Tongue (tissue), 2 donors: ENCODE data around the gene SHMT1. TPM values are rescaled to one million over a fixed set of nuclear protein-coding genes. Genes with fewer than 3 reads are reported as not detected.
A peak's percentile ranks its signal among the peaks of the same experiment; 100 is the strongest.
"Not testable (repeated sequence)": the region's sequence is repeated elsewhere in the genome, so short reads cannot be mapped to it uniquely, and the experiment has no call there.

Experiments
- DNase-seq: peaks from one replicate; pipeline ENCODE4 v3.0.0-alpha.2; 2015
- total RNA-seq: library from RNA; depleted of rRNA; stranded (reverse); fragments of >200 nt; gene quantifications from one replicate; pipeline ENCODE4 v1.2.3, GENCODE V29; 2014

SHMT1 gene
- 34.4 TPM for total RNA-seq

DNA sequence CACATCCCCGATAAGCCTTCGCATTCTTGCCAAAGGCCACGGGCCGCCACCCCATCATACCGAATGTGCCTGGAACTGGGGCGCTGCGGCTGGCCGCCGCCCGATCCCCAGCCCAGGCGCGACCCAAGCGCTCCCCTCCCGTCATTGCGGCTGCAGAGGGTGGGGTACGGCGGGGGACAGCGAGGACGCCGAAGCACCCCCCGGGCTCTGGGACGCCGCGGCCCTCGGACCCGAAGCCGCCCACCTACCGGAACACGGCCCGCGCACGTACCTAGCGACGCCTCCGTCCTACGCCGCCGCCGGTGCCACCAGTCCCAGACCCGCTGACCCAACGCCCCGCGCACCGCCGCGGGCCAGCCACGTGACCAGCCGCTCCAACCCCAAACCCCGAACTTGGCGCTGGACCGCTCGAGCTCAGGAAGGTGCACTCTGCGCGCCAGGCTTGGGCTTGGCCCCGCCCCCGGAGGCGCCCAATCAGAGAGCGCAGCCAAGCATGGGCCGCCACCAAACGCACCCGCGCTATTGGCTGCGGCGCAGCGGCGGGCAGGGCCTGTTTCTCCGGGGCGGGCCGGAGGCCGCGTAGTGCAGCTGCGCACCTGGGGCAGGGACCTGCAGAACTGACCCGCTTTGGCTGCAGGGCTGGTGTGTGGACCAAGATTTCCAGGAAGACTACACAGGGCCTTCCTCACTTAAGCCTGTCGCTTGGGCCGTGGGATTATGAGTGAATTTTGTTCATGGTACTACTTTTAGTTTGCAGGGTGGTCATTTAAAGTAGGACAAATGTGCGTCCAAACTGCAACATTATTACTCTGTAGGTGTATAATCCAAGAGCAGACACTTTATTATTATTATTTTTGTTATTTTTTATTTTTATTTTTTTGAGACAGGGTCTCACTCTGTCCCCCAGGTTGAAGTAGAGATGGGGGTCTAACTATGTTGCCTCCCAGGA is at the start of gene SHMT1:
Gene SHMT1 (minus strand): TSS at position 450 of the 949 bp plus-strand sequence. CDS start 7,569 bp downstream, outside the sequence.
- DNase-seq = peak; percentile 96

DNA sequence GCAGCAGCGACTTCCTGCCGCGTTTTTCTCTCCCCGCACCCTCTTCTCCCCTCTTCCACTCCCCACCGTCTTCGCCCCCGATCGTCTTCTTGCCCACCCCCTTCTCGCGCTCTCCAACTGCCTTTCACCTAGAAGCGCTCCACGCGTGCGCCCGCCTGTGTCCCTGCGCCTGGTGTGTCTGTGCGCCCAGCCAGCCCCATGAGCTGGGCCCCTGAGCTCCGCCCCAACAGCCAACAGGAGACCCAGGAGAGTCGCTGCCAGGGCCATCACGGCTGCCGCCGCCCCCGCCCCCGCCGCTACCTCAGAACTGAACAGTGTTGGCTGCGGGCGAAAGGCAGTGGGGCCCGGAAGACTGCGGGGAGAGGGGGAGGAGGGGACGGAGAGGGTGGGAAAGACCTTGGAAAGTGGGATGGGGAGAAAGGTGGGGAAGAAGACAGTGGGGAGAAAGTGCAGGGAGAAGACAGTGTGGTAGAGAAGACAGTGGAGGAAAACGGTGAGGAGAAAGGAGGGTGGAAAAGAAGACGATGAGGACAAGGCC is 48.7 kb upstream of the SHMT1 start:
- DNase-seq = not testable (repeated sequence)

GRCh38 chr17:18411377-18411864 is 48.1 kb upstream of the SHMT1 start:
- DNase-seq = peak; percentile 72

GRCh38 chr17:18410736-18411135 is 47.4 kb upstream of the SHMT1 start:
- peak; percentile 39 for DNase-seq

DNA sequence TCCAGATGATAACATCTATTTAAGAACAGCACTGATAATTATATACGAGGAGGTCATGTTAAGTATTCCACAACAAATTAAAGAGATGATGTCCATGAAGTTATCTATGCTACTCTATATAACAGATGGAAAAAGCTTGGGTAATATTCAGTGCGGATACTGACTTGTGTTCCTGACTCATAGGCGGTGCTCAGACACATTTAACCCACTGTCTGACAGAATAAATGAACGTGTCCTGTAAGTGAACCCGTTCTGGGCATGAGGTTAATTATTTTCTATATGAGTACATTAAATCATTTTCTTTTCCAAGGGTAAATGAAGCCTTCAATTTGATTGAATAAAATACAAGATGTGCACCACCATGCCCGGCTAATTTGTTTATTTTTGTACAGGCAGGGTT is 46.0 kb upstream of the SHMT1 start:
- not testable (repeated sequence) for DNase-seq

DNA sequence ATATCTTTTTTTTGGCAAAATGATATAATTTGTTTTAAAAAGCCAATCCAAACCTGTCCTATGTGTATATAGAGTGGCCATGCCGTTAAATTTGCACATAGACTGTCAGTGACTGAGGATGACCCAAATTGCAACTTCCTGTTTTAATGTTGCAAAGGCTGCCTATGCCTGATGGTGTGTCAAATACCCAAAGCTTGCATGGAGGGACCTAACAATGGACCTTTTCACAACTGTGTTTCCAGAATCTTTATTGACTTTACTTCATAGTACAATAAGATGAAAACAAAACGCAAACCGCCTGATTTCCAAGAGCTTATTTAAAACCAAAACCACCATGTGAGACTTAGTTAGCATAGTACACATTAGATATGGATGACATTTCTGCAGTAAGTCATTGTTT is 45.6 kb upstream of the SHMT1 start:
- peak; percentile 4 for DNase-seq

GRCh38 chr17:18403604-18404003 is 40.3 kb upstream of the SHMT1 start:
- DNase-seq = not testable (repeated sequence)

DNA sequence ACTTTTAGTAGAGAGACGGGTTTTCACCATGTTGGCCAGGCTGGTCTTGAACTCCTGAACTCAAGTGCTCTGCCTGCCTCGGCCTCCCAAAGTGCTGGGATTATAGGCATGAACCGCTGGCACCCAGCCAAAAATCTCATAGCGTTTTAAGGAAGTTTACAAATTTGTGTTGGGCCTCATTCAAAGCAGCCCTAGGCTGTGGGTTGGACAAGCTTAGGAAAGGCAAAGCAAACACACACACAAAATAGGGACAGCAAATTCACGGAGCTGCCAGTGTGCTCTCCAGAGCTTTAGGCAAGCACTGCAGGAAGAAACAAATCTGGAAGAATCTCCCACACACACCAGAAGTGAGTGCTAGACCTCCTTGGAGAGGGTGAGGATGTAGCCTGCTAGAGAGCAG is 39.8 kb upstream of the SHMT1 start:
- DNase-seq = not testable (repeated sequence)

DNA sequence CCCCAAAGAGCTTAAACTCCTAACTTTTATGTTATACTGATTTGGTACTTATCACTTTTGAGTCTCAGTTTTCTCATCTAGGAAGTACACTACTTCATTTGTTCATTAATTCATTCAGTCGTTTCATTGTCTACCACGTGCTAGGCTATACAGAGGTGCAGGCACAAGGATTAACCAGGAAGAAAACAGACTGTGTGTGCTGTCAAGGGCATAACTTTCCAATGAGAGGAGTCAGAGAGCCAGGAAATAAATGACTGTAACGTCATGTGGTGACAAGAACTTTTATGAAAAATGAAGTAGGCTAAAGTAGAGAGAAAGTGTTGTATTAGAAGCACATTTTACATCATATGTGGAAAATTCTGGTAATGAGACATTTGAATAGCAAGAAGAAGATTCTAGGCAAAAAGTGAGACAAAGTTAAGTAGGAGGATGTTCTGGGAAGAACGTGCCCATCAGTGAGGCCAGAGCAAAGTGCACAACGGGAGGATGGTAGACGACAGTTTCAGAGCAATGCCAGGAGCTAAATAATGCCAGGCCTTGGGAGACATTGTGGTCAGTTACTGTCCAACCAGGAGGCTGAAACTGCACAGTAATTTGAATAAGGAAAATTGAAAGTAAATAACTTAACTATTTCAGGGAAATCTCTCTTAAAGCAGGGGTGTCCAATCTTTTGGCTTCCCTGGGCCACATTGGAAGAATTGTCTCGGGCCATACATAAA is 38.7 kb upstream of the SHMT1 start:
- DNase-seq = not testable (repeated sequence)

DNA sequence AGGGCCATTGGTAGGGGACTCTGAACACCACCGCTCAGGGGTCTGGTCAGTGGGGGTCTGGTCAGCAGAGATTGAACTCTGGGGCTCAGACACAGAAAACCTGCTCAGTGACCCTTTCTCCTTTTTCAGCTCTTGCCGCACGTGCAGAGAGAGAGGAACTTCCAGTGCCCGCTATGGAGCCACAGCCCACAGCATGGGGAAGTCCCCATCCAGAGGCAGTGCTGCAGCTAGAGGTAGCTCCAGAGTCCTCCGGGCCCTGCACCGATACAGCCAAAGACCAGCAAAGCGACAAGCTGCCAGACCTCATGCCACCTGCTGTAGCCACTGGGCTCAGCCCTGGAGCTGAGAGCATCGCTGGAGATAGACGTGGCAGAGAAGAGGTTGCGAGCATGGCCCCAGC is 25.4 kb upstream of the SHMT1 start:
- DNase-seq = not testable (repeated sequence)

DNA sequence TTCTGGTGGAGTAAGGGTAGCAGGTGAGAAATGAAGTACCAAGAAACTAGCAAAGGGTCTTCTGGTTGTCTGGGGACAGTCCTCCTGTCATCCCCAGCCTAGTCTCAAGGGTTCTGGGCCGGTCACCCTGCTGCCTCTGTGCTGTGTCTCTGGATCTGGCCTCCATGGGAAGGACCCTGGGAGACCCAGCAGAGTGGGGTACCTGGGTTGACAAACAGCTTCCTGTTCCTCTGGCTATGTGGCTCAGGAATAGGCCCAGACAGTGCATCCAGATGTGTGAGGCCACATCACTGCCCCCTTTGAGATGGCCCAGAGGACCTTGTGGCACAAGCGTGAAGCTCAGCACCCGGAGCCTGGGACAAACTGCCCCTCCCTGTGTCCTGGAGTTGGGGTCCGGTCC is 24.9 kb upstream of the SHMT1 start:
- not testable (repeated sequence) for DNase-seq

- DNase-seq = not testable (repeated sequence)
Observed at GRCh38 chr17:18387583-18387982, 24.2 kb upstream of the SHMT1 start.

- not testable (repeated sequence) for DNase-seq
Observed at GRCh38 chr17:18384271-18384670, 20.9 kb upstream of the SHMT1 start.

GRCh38 chr17:18383079-18383481 is 19.7 kb upstream of the SHMT1 start:
- peak; percentile 20 for DNase-seq

DNA sequence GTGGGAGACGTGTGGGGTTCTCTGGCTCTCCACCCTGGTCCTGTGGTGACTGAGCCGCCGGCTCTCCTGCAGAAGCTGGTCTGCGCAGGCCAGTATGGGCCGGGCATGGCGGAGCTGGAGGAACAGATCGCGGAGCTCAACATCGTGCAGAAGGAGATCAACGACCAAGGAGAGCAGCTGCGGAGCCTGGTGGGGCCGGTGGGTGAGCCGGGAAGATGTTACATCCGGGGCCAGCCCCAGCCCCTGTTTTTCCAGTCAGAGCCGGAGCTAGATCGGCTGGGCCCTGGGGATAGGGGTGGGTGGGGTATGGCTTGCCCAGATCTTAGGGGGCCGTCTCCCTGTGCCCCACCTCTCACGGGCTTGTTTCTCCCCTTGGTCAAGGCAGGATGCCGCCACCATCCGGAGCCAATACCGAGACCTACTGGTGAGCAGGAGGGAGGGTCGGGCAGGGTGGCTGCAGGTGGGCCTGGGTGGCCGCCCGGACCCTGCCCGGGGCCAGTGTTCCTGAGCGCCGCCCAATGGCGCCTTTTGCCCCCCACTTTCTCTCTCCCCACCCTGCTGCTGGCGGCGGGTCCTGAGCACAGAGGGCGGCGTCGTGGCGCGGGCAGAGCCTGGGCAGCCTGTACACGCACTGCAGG is 19.2 kb upstream of the SHMT1 start:
- no peak for DNase-seq

- DNase-seq = no peak
Observed at GRCh38 chr17:18381953-18382245, 18.5 kb upstream of the SHMT1 start.

GRCh38 chr17:18381158-18381952 is 18.0 kb upstream of the SHMT1 start:
- DNase-seq = no peak

DNA sequence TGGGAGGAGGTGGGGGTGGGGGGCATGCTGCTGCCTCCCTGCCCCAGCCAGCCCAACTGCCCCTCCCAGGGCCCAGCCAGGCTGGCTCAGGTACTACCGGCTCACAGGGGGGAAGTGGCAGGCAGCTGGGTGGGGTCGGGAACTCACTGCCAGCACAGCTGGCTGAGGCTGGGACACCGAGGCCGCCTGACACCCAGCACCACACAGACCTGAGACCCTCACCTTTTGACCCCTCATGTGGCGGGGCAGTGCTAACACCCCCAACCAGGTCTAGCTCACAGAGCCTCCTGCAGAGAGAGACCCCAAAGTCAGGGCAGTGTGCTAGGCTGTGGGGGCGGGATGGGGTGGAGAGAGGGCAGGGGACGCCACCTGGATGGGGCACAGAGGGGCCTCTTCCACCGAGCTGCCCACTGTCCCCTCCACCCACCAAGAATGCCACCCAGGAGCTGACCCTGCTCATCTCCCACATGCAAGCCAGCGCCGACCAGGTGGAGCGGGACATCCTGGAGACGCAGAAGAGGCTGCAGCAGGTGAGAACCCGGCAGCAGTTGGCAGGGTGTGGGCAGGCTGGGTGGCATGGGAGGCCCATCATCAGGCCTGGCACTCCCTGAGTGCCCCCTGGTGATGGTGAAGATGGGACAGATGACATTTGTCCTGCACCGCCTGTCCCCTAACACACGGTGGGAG is 17.3 kb upstream of the SHMT1 start:
- DNase-seq = no peak

DNA sequence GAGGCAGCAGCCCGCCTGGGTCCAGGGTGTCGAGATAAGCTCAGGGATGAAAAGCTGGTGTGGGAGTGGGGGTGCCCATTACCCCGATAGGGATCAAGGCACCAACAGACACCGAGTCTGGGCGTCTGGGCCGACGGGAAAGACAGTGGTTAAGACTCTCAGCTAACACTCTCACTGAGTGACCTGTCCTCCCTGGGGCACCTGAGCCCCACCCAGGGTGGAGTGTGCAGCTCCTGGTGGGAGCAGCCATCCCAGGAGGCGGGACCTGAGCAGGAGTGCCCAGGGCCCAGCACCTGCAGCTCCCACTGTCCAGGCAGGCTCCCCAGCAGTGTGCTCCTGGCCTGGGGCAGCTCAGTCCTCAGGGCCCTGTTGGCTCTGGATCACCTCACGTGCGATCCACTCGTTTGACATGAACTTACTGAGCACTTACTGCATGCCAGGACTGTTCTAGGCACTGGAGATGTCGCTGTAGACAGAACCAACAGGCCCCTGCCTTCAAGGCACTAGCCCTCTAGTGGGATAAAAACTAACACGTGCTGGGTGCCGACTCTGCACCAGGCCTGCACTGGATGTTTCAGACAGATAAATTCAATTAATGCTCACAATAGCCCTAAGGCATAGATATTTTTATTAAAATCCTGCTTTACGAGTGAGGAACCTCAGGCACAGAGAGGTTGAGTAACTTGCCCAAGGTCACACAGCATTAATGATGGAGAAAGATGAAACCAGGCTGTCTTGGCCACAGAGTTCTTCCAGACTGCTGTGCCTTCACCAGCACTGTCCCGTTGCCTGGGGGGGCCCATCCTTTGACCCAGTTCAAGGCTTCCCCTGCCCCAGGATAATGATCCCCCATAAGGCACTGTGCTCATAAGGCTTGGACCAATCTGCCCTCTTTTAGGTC is 16.1 kb upstream of the SHMT1 start:
- no peak for DNase-seq

GRCh38 chr17:18378614-18379013 is 15.3 kb upstream of the SHMT1 start:
- DNase-seq = not testable (repeated sequence)
